ENCODE data around the gene TMEM116.
A peak's percentile ranks its signal among the peaks of the same experiment; 100 is the strongest.
"Not testable (repeated sequence)": the region's sequence is repeated elsewhere in the genome, so short reads cannot be mapped to it uniquely, and the experiment has no call there.

Gene TMEM116

DNA sequence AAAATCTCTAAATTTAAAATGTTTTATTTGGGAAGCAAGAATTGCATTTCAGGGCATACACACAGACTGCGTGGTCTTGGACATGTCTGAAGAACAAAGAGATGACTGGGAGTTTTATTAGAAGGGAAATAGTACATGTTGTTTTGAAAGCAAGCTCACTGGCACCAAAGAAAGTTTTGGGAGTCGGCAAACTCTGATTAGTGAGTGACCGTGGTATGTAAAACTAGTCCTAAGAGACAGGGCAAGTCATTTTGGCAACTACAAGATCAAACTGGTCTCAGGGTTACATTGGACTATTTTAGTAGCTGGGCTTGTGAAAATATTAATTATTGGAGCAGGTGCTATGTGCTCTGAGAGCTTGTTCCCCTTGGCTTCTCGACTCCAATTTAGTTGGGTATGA is 14.9 kb downstream of the TMEM116 start:
- Histone ChIP-seq H3K36me3 (ENCODE audit: insufficient read depth, low read length) (no peaks in the 10 kb centered on the region), H3K79me2 (ENCODE audit: insufficient read depth, low read length) (no peaks in the 10 kb centered on the region), H2AFZ (ENCODE audit: low read length) (no peak overlapping the region), H3K4me1 (ENCODE audit: insufficient read depth, low read length, poor library complexity, severe bottlenecking) (peaks cover 30% of the 10 kb centered on the region), H3K27me3 (ENCODE audit: insufficient read depth, low read length, poor library complexity, severe bottlenecking) (peaks cover 12% of the 10 kb centered on the region), H3K4me3 (ENCODE audit: low read length, poor library complexity, severe bottlenecking) (no peak overlapping the region), H3K9me3 (ENCODE audit: insufficient read depth, low read depth, low read length) (no peaks in the 10 kb centered on the region), H4K20me1 (ENCODE audit: insufficient read depth, low read length, poor library complexity, severe bottlenecking) (no peaks in the 10 kb centered on the region), H3K9ac (ENCODE audit: low read depth, low read length, poor library complexity, severe bottlenecking) (no peak overlapping the region), H3K9me2 (replicated peaks; ENCODE audit: low read depth, low read length) (no peaks in the 10 kb centered on the region), H3K4me2 (ENCODE audit: low read depth, low read length, poor library complexity, severe bottlenecking) (no peak overlapping the region), H3F3A (ENCODE audit: low read depth) (no peaks in the 10 kb centered on the region)
- no peak for TF ChIP-seq EZH2phosphoT487 (IDR thresholded peaks at IDR 0.05; ENCODE audit: borderline replicate concordance)
- TF ChIP-seq, protein P1, sequence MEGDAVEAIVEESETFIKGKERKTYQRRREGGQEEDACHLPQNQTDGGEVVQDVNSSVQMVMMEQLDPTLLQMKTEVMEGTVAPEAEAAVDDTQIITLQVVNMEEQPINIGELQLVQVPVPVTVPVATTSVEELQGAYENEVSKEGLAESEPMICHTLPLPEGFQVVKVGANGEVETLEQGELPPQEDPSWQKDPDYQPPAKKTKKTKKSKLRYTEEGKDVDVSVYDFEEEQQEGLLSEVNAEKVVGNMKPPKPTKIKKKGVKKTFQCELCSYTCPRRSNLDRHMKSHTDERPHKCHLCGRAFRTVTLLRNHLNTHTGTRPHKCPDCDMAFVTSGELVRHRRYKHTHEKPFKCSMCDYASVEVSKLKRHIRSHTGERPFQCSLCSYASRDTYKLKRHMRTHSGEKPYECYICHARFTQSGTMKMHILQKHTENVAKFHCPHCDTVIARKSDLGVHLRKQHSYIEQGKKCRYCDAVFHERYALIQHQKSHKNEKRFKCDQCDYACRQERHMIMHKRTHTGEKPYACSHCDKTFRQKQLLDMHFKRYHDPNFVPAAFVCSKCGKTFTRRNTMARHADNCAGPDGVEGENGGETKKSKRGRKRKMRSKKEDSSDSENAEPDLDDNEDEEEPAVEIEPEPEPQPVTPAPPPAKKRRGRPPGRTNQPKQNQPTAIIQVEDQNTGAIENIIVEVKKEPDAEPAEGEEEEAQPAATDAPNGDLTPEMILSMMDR (conservative IDR thresholded peaks at IDR 0.05; ENCODE audit: low read length) = no peak

DNA sequence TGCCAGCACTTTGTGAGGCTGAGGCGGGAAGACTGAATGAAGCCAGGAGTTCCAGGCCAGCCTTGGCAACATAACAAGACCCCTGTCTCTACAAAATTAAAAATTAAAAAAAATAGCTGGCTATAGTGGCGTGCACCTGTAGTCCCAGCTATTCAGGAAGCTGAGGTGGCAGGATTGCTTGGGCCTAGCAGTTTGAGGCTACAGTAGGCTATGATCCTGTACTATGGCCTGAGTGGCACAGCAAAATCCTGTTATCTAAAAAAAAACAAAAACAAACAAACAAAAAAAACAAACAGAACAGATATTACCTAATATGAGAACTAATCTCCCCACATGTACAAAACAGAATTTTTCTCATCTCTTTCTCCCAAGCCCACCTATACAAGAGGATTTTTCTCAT is 15.7 kb downstream of the TMEM116 start:
- Histone ChIP-seq H3F3A (ENCODE audit: low read depth) (no peaks in the 10 kb centered on the region), H3K4me1 (ENCODE audit: insufficient read depth, low read length, poor library complexity, severe bottlenecking) (peaks cover 28% of the 10 kb centered on the region), H3K4me2 (ENCODE audit: low read depth, low read length, poor library complexity, severe bottlenecking) (no peak overlapping the region), H3K79me2 (ENCODE audit: insufficient read depth, low read length) (no peaks in the 10 kb centered on the region), H4K20me1 (ENCODE audit: insufficient read depth, low read length, poor library complexity, severe bottlenecking) (no peaks in the 10 kb centered on the region), H3K9me3 (ENCODE audit: insufficient read depth, low read depth, low read length) (no peaks in the 10 kb centered on the region), H3K36me3 (ENCODE audit: insufficient read depth, low read length) (no peaks in the 10 kb centered on the region), H3K9ac (ENCODE audit: low read depth, low read length, poor library complexity, severe bottlenecking) (no peak overlapping the region), H3K9me2 (replicated peaks; ENCODE audit: low read depth, low read length) (no peaks in the 10 kb centered on the region), H3K27me3 (ENCODE audit: insufficient read depth, low read length, poor library complexity, severe bottlenecking) (peaks cover 12% of the 10 kb centered on the region), H2AFZ (ENCODE audit: low read length) (no peak overlapping the region), H3K4me3 (ENCODE audit: low read length, poor library complexity, severe bottlenecking) (no peak overlapping the region)
- TF ChIP-seq EZH2phosphoT487 (IDR thresholded peaks at IDR 0.05; ENCODE audit: borderline replicate concordance) = no peak
- TF ChIP-seq, protein P1 (conservative IDR thresholded peaks at IDR 0.05; ENCODE audit: low read length) = no peak

DNA sequence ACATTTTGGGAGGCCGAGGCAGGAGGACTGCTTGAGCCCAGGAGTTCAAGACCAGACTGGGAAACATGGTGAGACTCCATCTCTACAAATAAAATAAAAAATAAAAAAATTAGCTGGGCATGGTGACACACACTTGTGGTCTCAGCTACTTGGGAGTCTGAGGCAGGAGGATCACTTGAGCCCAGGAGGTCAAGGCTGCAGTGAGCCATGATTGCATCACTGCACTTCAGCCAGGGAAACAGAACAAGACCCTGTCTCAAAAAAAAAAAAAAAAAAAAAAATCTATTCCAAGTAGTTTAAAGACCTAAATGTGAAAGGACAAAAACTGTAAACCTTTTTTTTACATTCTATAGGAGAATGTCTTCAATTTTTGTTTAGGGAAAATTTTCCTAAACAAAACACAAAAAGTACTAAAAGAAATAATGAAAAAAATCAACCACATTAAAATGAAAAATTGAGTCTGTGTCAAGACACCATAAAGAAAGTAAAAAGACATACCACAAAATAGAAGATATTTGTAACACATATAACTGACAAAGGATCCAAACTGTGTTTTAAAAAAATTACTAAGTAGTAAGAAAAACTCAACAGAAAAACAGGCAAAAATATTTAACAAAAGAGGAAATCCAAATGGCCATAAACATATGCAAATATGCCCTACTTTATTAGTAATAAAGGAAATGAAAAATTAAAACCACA is 17.0 kb downstream of the TMEM116 start:
- no peak overlapping the region for H3K4me3 ChIP-seq (ENCODE audit: low read length, poor library complexity, severe bottlenecking)
- H3K9me2 ChIP-seq (replicated peaks; ENCODE audit: low read depth, low read length) = no peaks in the 10 kb centered on the region
- H3K4me2 ChIP-seq (ENCODE audit: low read depth, low read length, poor library complexity, severe bottlenecking) = no peak overlapping the region
- H3K4me1 ChIP-seq (ENCODE audit: insufficient read depth, low read length, poor library complexity, severe bottlenecking) = peaks cover 21% of the 10 kb centered on the region
- H3F3A ChIP-seq (ENCODE audit: low read depth) = no peaks in the 10 kb centered on the region
- H2AFZ ChIP-seq (ENCODE audit: low read length) = no peak overlapping the region
- peaks cover 7% of the 10 kb centered on the region for H3K27me3 ChIP-seq (ENCODE audit: insufficient read depth, low read length, poor library complexity, severe bottlenecking)
- H4K20me1 ChIP-seq (ENCODE audit: insufficient read depth, low read length, poor library complexity, severe bottlenecking) = no peaks in the 10 kb centered on the region
- H3K9ac ChIP-seq (ENCODE audit: low read depth, low read length, poor library complexity, severe bottlenecking) = no peak overlapping the region
- TF ChIP-seq EZH2phosphoT487 (IDR thresholded peaks at IDR 0.05; ENCODE audit: borderline replicate concordance) = no peak
- TF ChIP-seq, protein P1 (conservative IDR thresholded peaks at IDR 0.05; ENCODE audit: low read length) = no peak
- H3K9me3 ChIP-seq (ENCODE audit: insufficient read depth, low read depth, low read length) = no peaks in the 10 kb centered on the region
- no peaks in the 10 kb centered on the region for H3K79me2 ChIP-seq (ENCODE audit: insufficient read depth, low read length)
- no peaks in the 10 kb centered on the region for H3K36me3 ChIP-seq (ENCODE audit: insufficient read depth, low read length)

DNA sequence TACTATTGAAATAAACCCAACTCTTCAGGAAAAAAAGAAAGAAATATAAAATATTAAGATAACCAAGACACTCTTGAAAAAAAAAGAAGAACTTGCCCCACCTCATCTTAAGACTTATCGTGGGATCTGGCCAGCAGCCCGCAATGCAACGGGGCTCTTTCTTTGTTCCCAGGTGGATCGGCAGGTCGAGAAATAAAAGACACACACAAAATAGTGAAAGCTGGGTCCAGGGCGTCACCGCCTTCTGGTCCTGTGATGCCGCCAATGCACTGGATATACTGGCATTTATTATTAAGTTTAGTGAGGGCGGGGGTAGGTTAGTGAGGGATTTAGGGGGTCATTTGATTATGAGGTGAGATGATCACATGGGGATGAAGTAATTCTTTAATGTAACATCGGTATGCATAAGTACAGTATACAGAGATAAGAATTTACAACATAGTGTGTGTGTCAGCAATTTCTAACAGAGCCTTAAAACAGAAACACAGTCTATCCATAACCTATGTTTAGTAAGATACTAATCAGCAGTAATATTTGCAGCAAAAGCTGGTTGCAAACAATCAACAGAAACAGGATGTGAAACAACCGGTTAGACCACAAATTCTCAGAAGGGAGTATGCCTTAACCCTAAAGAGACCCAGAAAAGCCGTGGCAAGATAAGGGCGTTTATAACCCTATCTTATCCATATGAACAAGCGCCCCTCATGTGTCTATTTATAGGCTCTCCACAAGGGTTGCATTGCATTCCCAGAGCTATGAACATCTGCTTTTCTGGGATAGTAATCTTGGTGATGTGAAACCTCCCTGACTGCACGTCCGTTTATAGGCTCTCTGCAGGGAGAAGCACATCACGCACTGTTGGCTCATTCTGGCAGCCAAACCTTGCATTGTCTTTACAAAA is 18.5 kb downstream of the TMEM116 start:
- peaks cover 21% of the 10 kb centered on the region for H3K4me1 ChIP-seq (ENCODE audit: insufficient read depth, low read length, poor library complexity, severe bottlenecking)
- peak overlapping the region; percentile 0; the same call in 1 of the 2 replicates for H2AFZ ChIP-seq (ENCODE audit: low read length)
- H3K4me3 ChIP-seq (ENCODE audit: low read length, poor library complexity, severe bottlenecking) = peak overlapping the region; percentile 34
- not testable (repeated sequence) for H3K27me3 ChIP-seq (ENCODE audit: insufficient read depth, low read length, poor library complexity, severe bottlenecking); H4K20me1 ChIP-seq (ENCODE audit: insufficient read depth, low read length, poor library complexity, severe bottlenecking); H3K79me2 ChIP-seq (ENCODE audit: insufficient read depth, low read length); H3K9me2 ChIP-seq (replicated peaks; ENCODE audit: low read depth, low read length); H3K9ac ChIP-seq (ENCODE audit: low read depth, low read length, poor library complexity, severe bottlenecking); H3K36me3 ChIP-seq (ENCODE audit: insufficient read depth, low read length); H3K9me3 ChIP-seq (ENCODE audit: insufficient read depth, low read depth, low read length); H3F3A ChIP-seq (ENCODE audit: low read depth)
- peak overlapping the region; percentile 47 for H3K4me2 ChIP-seq (ENCODE audit: low read depth, low read length, poor library complexity, severe bottlenecking)
